OCI-LY3 (cell line): Measurements from ENCODE around the gene MCM3AP.

ENCODE experiments used
- CTCF ChIP-seq: fragments of 200-600, 300-600 bp; sonication (generic); IDR thresholded peaks from 2 replicates; pipeline ENCODE4 v1.5.1; 2014; ENCODE audit warnings: antibody characterized with exemption, low read length, low read depth
- EZH2phosphoT487 ChIP-seq: fragments of 200-600 bp; shearing (Covaris generic); IDR thresholded peaks from 2 replicates; pipeline ENCODE4 v1.6.1; 2018; ENCODE audit warnings: antibody characterized with exemption, mixed run types, low read depth

- TF ChIP-seq CTCF (no peak), EZH2phosphoT487 (no peak)
These were observed 32.6 kb downstream of the MCM3AP start for GRCh38 chr21:46252840-46253239.
